Embryonic facial prominence (tissue), 1 donor: ENCODE measurements around the gene RGS17.
"Not testable (repeated sequence)": the region's sequence is repeated elsewhere in the genome, so short reads cannot be mapped to it uniquely, and the experiment has no call there.

Experiments used
- DNase-seq: peaks from one replicate; pipeline ENCODE4 v3.0.0-alpha.2; 2016; ENCODE audit errors: extremely low spot score

RGS17 gene

GRCh38 chr6:153032255-153032882 is 98.7 kb downstream of the RGS17 start:
- DNase-seq = peak; percentile 29

DNA sequence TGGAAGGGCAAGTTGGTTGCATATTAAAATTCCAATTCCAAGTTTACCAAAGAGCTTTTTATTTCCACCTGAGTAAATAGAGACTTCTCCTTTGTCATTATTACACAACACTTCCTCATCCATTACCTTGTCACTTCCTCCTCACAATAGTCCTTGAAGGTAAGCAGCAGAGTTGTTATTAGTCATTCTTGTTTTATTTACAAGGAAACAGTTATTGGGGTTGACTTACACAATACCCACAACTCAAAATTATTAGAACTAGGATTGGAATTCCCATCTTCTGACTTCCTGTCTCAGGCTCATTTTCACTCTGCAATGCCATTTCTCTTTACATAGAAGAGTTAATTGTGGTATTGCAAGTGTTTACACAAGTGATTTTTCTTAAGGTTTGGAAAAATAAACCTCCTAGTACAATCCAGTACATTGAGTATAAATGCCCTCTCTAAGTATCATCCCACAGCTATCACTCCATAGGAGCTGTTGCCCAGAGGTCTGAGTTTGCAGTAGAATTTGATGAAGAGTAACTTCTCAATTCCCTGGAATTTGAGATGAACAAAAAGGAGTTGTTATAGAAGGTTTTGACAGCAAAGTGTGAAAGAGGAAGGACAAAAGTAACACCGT is 99.6 kb downstream of the RGS17 start:
- no peak for DNase-seq

DNA sequence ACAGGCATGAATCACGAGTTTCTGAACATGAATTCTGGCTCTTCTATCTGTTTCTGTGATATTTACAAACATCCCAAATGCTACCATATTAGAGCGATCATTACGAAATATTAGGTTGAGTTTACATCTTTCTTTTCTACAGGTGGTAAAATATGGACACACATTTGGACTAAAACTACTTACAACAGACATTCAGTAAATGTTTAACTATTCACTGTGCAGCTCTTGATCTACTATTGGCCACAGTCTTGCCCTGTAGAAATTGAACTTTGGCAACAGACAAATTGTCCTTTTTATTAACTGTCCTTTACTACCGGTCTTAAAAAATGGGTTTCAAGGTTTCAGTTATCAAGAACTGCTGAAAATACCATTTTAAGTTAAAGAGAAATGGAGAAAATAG is 102.1 kb downstream of the RGS17 start:
- no peak for DNase-seq

DNA sequence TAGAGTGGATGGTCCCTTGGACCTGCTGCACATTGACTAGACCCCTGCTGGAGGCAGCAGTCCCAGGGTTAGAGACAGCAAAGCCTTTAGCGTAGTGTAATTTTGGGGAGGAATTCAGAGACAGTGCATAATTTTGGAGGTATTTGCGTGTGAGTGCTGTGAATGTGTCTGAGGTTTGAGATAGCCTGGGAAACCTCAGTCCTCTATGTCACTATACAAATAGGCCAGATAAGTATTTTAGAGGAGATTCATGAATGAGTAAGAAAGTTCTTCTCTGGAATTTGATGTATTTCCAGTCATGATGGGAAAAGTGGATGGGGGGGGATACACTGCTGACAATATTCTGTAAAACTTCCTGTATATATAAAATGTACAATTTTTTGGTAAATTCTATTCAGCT is 102.8 kb downstream of the RGS17 start:
- DNase-seq = no peak

DNA sequence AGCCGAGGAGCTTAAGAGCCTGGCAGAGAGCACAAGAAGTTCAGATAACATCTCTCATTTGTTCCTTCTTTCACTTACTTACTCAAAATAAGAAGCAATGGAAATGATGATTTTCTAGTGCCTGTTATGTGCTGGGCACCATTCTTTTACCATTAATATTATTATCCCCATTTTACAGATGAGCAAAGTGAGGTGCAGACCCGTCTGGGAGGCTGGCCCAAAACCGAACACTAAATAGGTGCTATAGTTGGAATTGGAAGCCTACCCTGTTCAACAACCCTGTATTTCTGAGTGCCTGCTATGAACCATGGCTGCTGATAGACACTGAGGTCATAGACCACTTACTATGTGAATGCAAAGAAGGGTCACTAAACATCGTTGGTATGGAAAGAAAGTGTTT is 103.6 kb downstream of the RGS17 start:
- DNase-seq = no peak

GRCh38 chr6:153024709-153025017 is 106.4 kb downstream of the RGS17 start:
- no peak for DNase-seq

- DNase-seq = no peak
Observed at GRCh38 chr6:153023977-153024708, 106.9 kb downstream of the RGS17 start.

DNA sequence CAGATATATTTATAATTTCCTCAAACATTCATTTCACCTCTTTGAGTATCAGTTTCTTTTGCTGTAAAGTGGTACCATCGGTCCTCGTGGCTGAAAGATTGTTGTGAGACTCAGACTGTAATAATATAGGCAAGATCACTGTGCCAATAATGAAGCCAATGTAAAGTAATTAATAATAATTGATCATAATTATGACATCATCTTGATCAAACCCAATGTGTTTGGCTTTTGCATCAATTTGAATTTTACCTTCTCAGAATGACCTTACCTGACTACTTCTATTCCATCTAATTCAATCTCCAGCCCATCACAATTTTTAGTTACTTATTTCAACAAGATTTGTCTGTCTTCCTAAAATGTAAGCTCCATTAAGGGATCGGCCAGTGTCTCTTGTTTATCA is 112.7 kb downstream of the RGS17 start:
- no peak for DNase-seq

GRCh38 chr6:153016846-153017245 is 114.2 kb downstream of the RGS17 start:
- no peak for DNase-seq

- DNase-seq = no peak
Observed at GRCh38 chr6:153015094-153015640, 115.9 kb downstream of the RGS17 start.

DNA sequence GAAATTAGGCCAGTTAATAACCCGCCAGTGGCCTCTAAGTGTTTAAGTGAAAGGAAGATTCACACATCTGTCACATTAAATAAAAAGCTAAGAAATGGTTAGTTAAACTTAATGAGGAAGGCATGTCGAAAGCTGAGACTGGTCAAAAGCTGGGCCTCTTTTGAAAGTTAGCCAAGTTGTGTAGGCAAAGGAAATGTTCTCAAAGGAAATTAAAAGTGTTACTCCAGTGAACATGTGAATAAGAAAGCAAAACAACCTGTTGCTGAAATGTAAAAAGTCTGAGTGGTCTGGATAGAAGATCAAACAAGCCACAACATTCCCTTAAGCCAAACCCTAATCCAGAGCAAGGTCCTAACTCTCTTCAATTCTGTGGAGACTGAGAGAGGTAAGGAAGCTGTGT is 117.6 kb downstream of the RGS17 start:
- DNase-seq = no peak

DNA sequence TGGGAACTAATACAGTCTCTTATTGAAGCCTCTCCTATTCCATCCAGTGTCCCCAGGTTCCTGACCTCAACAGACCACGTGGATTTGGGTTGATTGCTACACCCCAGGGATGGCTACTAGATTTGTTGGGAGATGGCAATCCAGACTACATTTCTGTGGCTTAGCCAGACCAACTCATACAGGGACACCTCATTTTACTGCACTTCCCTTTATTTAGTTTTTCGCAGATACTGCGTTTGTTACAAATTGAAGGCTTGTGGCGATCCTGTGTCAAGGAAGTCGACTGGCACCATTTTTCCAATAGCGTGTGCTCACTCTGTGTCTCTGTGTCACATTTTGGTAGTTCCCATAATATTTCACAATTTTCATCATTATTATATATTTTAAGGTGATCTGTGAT is 118.2 kb downstream of the RGS17 start:
- DNase-seq = no peak

GRCh38 chr6:153003366-153003690 is 127.8 kb downstream of the RGS17 start:
- DNase-seq = no peak

DNA sequence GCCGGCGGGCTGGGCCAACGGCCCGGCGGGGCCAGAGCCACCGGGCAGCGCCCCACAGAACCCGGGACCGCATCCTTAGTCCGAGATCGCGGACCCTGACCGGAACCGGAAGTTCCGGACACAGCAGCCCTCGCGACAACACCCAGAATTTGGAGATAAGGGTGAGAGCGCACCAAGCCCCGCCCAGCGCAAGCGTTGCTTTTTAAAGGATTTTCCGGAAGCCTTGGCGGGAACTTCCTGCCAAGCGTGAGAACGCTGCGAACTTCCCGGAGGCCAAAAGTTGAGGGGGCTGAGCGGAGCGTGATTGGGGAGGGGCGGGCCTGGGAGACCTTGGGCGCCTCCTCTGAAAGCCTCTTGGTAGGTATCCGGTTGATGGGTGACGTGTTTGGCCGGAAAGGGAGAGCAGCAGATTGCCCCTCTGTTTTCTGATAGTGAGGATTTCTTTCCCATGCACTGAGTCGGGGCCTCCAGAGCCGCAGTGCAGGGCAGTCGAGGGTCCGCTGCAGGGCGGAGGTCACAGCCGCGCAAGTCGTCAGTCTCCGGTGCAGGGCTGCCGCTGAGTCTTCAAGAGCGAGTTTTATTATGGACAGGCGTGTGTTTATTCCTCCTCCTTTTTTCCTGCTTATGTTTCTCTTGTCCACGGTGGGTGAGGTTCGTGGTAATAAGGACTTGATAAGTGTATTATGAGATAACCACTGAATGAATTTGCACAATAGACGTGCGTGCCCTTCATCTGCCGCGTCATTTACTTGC is 128.3 kb downstream of the RGS17 start, which contains the start of gene MTRF1L:
Gene MTRF1L, minus strand, starts transcription at position 97 of the 753 bp plus-strand sequence. Its CDS starts 24 bp downstream, at position 73.
- peak; percentile 89 for DNase-seq

DNA sequence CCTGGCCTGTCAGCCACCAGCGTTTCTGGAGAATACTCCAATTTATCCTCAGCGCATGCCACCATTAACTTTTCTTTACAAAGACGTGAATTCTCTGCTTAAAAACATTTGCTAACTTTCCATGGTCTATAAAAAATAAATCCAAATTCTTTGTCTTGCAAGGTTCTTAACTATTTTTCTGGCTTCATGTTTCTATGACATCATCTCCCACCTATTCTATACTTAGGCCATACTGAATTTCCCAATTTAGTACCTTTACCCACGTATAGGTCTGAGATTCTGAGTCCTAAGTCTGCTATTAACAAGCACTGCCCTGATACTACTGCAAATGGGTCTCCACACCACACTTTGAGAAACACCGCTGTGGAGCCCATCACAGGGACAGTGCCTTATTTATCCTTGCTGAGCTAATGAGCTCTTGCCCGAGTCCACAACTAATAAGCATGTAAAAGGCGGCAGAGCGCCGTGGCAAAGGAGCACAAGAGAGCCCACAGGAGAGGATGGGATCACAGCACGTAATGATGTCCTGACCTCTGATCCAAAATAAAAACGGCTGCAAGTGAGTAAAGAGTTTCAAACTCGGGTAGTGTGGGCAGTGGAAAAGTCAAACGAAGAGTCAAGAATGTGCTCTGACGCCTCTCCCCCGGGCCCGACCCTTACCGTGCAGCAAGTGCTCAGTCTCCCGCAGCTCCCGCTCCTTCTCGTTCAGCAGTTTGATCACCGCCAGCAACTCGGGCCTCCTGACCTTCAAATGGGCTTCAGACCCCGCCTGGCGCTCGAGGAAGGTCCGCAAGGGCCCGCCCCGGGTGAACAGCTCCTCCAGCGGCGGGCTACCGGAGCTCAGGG is 129.1 kb downstream of the RGS17 start:
- no peak for DNase-seq

DNA sequence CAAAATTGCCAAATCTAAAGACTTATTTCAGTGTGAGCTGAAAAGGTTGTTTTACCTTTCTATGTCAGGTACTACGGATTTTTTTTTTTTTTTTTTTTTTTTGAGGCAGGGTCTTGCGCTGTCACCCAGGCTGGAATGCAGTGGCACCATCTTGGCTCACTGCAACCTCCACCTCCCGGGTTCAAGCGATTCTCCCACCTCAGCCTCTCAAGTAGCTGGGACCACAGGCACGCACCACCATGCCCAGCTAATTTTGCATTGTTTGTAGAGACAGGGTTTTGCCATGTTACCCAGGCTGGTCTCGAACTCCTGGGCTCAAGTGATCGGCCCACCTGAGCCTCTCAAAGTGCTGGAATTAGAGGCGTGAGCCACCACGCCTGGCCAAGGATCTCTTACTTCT is 130.3 kb downstream of the RGS17 start:
- DNase-seq = not testable (repeated sequence)

DNA sequence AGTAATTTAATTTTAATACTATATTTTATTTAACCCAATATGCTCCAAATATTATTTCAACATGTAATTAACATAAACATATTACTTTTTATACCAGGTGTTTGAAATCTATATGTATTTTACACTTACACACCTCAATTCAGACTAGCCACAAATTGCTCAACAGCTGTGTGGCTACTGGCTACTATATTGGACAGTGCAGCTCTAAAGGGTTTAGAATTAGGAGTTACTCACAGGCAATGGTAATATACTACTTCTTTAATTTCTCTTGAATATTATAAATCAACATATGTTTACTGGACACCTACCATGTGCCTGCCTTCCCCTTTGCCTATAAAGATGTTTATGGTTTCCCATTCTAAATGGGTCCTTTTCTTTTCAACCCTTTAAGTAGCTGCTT is 130.8 kb downstream of the RGS17 start:
- DNase-seq = no peak

- not testable (repeated sequence) for DNase-seq
Observed at GRCh38 chr6:152999538-152999937, 131.5 kb downstream of the RGS17 start.

DNA sequence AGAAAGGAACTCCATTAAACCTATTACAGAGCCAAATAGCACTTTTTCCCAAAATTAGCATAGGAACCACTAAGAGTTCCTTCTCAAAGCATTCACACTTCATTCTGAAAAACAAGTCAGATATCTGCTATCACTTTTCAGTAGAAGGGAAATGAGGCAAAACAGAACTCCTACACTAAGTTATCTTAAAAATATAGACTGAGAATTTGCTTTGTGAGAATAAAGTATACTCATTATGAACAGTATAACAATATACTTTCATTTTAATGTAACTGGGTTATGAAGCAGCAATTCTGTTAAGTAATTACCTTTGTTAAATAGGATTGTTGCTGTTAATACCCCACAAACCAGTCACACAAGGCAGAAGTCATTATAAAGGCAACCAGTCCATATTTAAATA is 137.2 kb downstream of the RGS17 start:
- no peak for DNase-seq

DNA sequence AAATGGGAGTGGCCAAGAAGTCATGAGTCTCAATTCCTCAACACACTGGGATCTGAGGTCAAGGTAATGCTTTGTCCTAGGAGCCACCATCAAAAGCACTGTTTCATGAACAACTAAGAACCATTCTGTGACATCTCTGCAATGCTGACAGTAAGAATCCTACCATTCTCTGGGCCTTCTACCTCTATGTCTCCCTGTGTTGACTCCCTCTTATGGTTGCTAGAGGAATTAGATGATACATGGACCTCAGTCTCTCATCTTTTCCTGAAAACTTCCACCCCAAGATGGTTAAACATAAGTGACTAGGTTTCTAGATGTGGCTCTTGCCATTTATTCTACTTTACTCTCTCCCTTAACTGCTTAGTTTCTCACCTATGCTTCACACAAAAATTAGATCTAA is 137.7 kb downstream of the RGS17 start:
- DNase-seq = no peak

DNA sequence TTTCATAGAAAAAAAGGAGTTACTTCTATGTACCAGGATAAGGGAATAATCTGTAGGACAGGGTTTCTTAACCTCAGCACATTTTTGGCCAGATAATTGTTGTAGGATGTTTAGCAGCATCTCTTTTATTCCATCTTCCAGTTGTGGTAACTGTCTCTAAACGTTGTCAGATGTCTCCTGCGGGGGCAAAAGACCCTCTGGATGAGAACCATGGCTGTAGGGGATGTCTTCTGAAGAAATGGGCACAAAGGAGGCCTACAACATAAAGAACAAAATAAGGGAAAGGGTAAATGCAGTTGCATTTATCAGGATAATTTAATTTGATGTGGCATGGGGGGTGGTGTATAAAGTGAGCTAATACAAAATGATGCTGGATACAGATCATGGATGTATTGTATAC is 144.1 kb downstream of the RGS17 start:
- DNase-seq = no peak
